H1 (cell line): ENCODE results near the gene NUBP2. TPM values are rescaled to one million over a fixed set of nuclear protein-coding genes. Genes with fewer than 3 reads are reported as not detected.

Source experiments
- CTCF ChIA-PET: fragments of 300-600 bp; sonication (Branson Sonifier 250); formaldehyde crosslinking; loops from one replicate; lab custom pipeline; 2021; ENCODE audit not compliant: partially characterized antibody; lab: Charles Lee
- POLR2A ChIA-PET: fragments of 300-600 bp; sonication (Branson Sonifier 250); formaldehyde crosslinking; loops from one replicate; lab custom pipeline; 2021; ENCODE audit warnings: inconsistent platforms; ENCODE audit not compliant: partially characterized antibody; lab: Charles Lee
- DNase-seq, 2 experiments: peaks; one replicate each; pipeline versions ENCODE4 v3.0.0 to v3.0.0-alpha.2; 2010 to 2022; ENCODE audit warnings: low spot score in 2 of 2, low read depth in 1 of 2, mixed read lengths in 1 of 2
- FAIRE-seq: peaks from 2 replicates; lab custom pipeline; 2011; peaks lifted over from hg19 to GRCh38; lab: Jason Lieb, UNC
- H2AFZ ChIP-seq: 2 replicates; pipeline ENCODE4 v1.8.1; 2012; ENCODE audit warnings: low read length, inconsistent platforms
- H2AK5ac ChIP-seq: 2 replicates; pipeline ENCODE4 v1.6.1; 2013; ENCODE audit warnings: low read depth, low read length
- H2BK120ac ChIP-seq: replicated peaks from 2 replicates; pipeline ENCODE3; 2013; ENCODE audit warnings: low read depth, low read length, inconsistent platforms
- H2BK12ac ChIP-seq: 2 replicates; pipeline ENCODE4 v1.6.1; 2013; ENCODE audit warnings: low read depth, low read length
- H2BK15ac ChIP-seq: 2 replicates; pipeline ENCODE4 v1.6.1; 2013; ENCODE audit warnings: low read length
- H2BK20ac ChIP-seq: 2 replicates; pipeline ENCODE4 v1.6.1; 2013; ENCODE audit warnings: low read length
- H2BK5ac ChIP-seq: 2 replicates; pipeline ENCODE4 v1.6.1; 2013; ENCODE audit warnings: low read depth, low read length
- H3K14ac ChIP-seq: 2 replicates; pipeline ENCODE4 v1.6.1; 2013; ENCODE audit warnings: inconsistent platforms; ENCODE audit not compliant: insufficient read length
- H3K18ac ChIP-seq: 2 replicates; pipeline ENCODE4 v1.6.1; 2013; ENCODE audit warnings: low read length; ENCODE audit errors: extremely low read depth
- H3K23ac ChIP-seq: 2 replicates; pipeline ENCODE4 v1.6.1; 2013; ENCODE audit warnings: inconsistent platforms; ENCODE audit not compliant: insufficient read length
- H3K23me2 ChIP-seq: 2 replicates; pipeline ENCODE4 v1.6.1; 2013; ENCODE audit warnings: low read depth, low read length
- H3K27ac ChIP-seq: 2 replicates; pipeline ENCODE4 v1.6.1; 2011; ENCODE audit warnings: low read depth, low read length, inconsistent platforms
- H3K27me3 ChIP-seq, 4 experiments: replicated peaks in 1 of 4; 1 replicate in 1 of 4; 2 replicates in 3 of 4; pipeline versions ENCODE4 v1.6.1 to v1.8.1; 2011 to 2013; ENCODE audit warnings: low read length in 3 of 4, mild to moderate bottlenecking in 3 of 4, inconsistent platforms in 2 of 4, mixed read lengths in 2 of 4, moderate library complexity in 1 of 4; ENCODE audit not compliant: control insufficient read depth in 3 of 4, insufficient read depth in 3 of 4; ENCODE audit errors: extremely low read depth in 1 of 4
- H3K36me3 ChIP-seq, 4 experiments: 2 replicates each; pipeline versions ENCODE4 v1.6.1 to v1.8.1; 2011 to 2013; ENCODE audit warnings: mild to moderate bottlenecking in 4 of 4, low read length in 3 of 4, moderate library complexity in 2 of 4, control low read depth in 1 of 4, inconsistent platforms in 1 of 4; ENCODE audit not compliant: insufficient read depth in 4 of 4, control insufficient read depth in 2 of 4
- H3K4ac ChIP-seq: replicated peaks from 2 replicates; pipeline ENCODE3; 2013; ENCODE audit warnings: low read length, low read depth, mixed read lengths, inconsistent platforms; ENCODE audit not compliant: insufficient read length
- H3K4me1 ChIP-seq, 4 experiments: replicated peaks in 1 of 4; 1 replicate in 1 of 4; 2 replicates in 3 of 4; pipeline versions ENCODE4 v1.6.1 to v1.8.1; 2011 to 2013; ENCODE audit warnings: low read length in 3 of 4, inconsistent platforms in 2 of 4, mixed read lengths in 1 of 4; ENCODE audit not compliant: insufficient read depth in 4 of 4, control insufficient read depth in 3 of 4
- H3K4me2 ChIP-seq, 2 experiments: 2 replicates each; pipeline versions ENCODE4 v1.6.1 to v1.8.1; 2011 to 2013; ENCODE audit warnings: low read depth in 2 of 2, low read length in 2 of 2, control low read depth in 1 of 2, inconsistent platforms in 1 of 2, mild to moderate bottlenecking in 1 of 2; ENCODE audit not compliant: insufficient read depth in 1 of 2
- H3K4me3 ChIP-seq, 4 experiments: fragments of 200-600, 300-600 bp in 1 of 4; sonication (generic), shearing (Covaris generic), sonication (Bioruptor Twin) in 1 of 4; 2 replicates each; pipeline versions ENCODE4 v1.5.1 to v1.8.1; 2011 to 2016; ENCODE audit warnings: low read length in 4 of 4, low read depth in 3 of 4, control low read depth in 2 of 4, inconsistent platforms in 2 of 4, mild to moderate bottlenecking in 2 of 4, mixed read lengths in 1 of 4, moderate library complexity in 1 of 4; ENCODE audit not compliant: insufficient read depth in 2 of 4; ENCODE audit errors: extremely low read depth in 1 of 4
- H3K56ac ChIP-seq: replicated peaks from 2 replicates; pipeline ENCODE3; 2013; ENCODE audit warnings: low read depth, mild to moderate bottlenecking, mixed read lengths, low read length, inconsistent platforms; ENCODE audit not compliant: insufficient read length
- H3K79me1 ChIP-seq: 2 replicates; pipeline ENCODE4 v1.6.1; 2013; ENCODE audit warnings: low read depth, low read length, control low read depth
- H3K79me2 ChIP-seq, 2 experiments: 2 replicates each; pipeline versions ENCODE4 v1.6.1 to v1.8.1; 2012 to 2013; ENCODE audit warnings: low read length in 2 of 2, mild to moderate bottlenecking in 2 of 2, inconsistent platforms in 1 of 2; ENCODE audit not compliant: insufficient read depth in 2 of 2, control insufficient read depth in 1 of 2
- H3K9ac ChIP-seq, 4 experiments: replicated peaks in 1 of 4; 1 replicate in 1 of 4; 2 replicates in 3 of 4; pipeline versions ENCODE4 v1.6.1 to v1.8.1; 2011 to 2013; ENCODE audit warnings: low read depth in 3 of 4, low read length in 3 of 4, control low read depth in 2 of 4, mild to moderate bottlenecking in 2 of 4, moderate library complexity in 2 of 4, inconsistent platforms in 1 of 4; ENCODE audit errors: extremely low read depth in 1 of 4
- H3K9me3 ChIP-seq, 2 experiments: 2 replicates each; pipeline versions ENCODE4 v1.6.1 to v1.8.1; 2012 to 2013; ENCODE audit warnings: mild to moderate bottlenecking in 2 of 2, moderate library complexity in 2 of 2, control low read depth in 1 of 2, inconsistent platforms in 1 of 2, low read depth in 1 of 2, low read length in 1 of 2, mixed read lengths in 1 of 2; ENCODE audit not compliant: insufficient read depth in 2 of 2
- H4K20me1 ChIP-seq, 2 experiments: replicated peaks in 1 of 2; 2 replicates each; pipeline versions ENCODE3 to v1.8.1; 2011 to 2013; ENCODE audit warnings: inconsistent platforms in 2 of 2, low read length in 2 of 2, mild to moderate bottlenecking in 1 of 2; ENCODE audit not compliant: insufficient read depth in 2 of 2, control insufficient read depth in 1 of 2
- H4K5ac ChIP-seq: 2 replicates; pipeline ENCODE4 v1.6.1; 2013; ENCODE audit warnings: low read length, low read depth, mixed read lengths, inconsistent platforms; ENCODE audit not compliant: insufficient read length
- H4K8ac ChIP-seq: 2 replicates; pipeline ENCODE4 v1.8.0; 2013; ENCODE audit warnings: mild to moderate bottlenecking, moderate library complexity, low read length, inconsistent platforms; ENCODE audit not compliant: insufficient read depth; ENCODE audit errors: extremely low read depth
- H4K91ac ChIP-seq: replicated peaks from 2 replicates; pipeline ENCODE3; 2013; ENCODE audit warnings: low read length, mixed read lengths, inconsistent platforms; ENCODE audit not compliant: insufficient read length
- CHD2 ChIP-seq: IDR thresholded peaks from 2 replicates; pipeline ENCODE4 v1.6.1; 2012; ENCODE audit warnings: low read length, improper control_type of control experiment
- RBBP5 ChIP-seq: IDR thresholded peaks from 2 replicates; pipeline ENCODE4 v1.7.1; 2012; ENCODE audit warnings: low read depth, mild to moderate bottlenecking, inconsistent platforms, low read length, moderate library complexity, borderline replicate concordance
- WGBS, 2 experiments: shearing (Covaris generic) in 1 of 2; methylation state at CpG; one replicate each; pipeline versions ENCODE4 v1.1.6 to v1.1.7; 2013 to 2015; ENCODE audit warnings: low lambda C conversion rate in 2 of 2, mixed read lengths in 2 of 2, inconsistent platforms in 1 of 2, low coverage in 1 of 2, missing lambda C conversion rate in 1 of 2; ENCODE audit not compliant: insufficient replicate concordance in 2 of 2, insufficient coverage in 1 of 2, insufficient read length in 1 of 2; ENCODE audit errors: extremely low coverage in 1 of 2, missing lambda C conversion rate in 1 of 2; 5-methylcytosine and 5-hydroxymethylcytosine counted together
- microRNA-seq, 2 experiments: library from miRNA; unstranded; fragments of <30 nt; microRNA quantifications; one replicate each; pipeline versions ENCODE4 to v1.2.0, GENCODE V29; 2016 to 2020; ENCODE audit warnings: borderline microRNAs expressed in 2 of 2, borderline number of aligned reads in 2 of 2, borderline replicate concordance in 1 of 2
- polyA plus RNA-seq, 7 experiments: library from polyadenylated mRNA; depleted of rRNA in 3 of 7; stranded (reverse) in 5 of 7; unstranded in 2 of 7; fragments of >200 nt in 5 of 7; fragments of 200-250 nt in 2 of 7; gene quantifications; 1 replicate in 5 of 7; 2 replicates in 1 of 7; 4 replicates in 1 of 7; pipeline versions ENCODE4 v1.2.1 to v1.2.3, GENCODE V29; 2011 to 2013; ENCODE audit warnings: missing spikeins in 2 of 7, mixed read lengths in 2 of 7
- small RNA-seq: library from polyadenylated mRNA; stranded (forward); fragments of <200 nt; extraction: miRNeasy Mini kit (QIAGEN cat#:217004); gene quantifications from one replicate; pipeline ENCODE3, GENCODE V24; 2013; ENCODE audit not compliant: insufficient read depth
- total RNA-seq: library from RNA; stranded (reverse); fragmentation: NEBNext Ultra II Directional; extraction: Animal tissue kit (Norgen Biotek cat#: 25700); gene quantifications from 2 replicates; pipeline ENCODE4 v1.2.1, GENCODE V29; 2021

Gene NUBP2
- total and polyA plus RNA-seq, 2 of the 8 experiments (the other 6 are each of a cell fraction or from before 2014, with no cell fraction given): 70.3 to 96.9 TPM

- H3K14ac ChIP-seq: no peak overlapping the region
- no peak overlapping the region for H2AFZ ChIP-seq
- ChIA-PET POLR2A (no interaction called here), CTCF (interaction anchor here (0.9 kb wide), 1 partner anchor 46 kb away, joined by 3 read pairs; no protein-coding TSS in a partner anchor)
- H4K91ac ChIP-seq: no peak overlapping the region
- 81% methylated on average over 5 of the region's 5 CpGs; no CpG with 5 or more reads in 1 of the 2 experiments for WGBS, 2 experiments
- peaks cover 0 to 2% of the 10 kb centered on the region in 2 experiments for H4K20me1 ChIP-seq
- no peak overlapping the region for H2BK15ac ChIP-seq
- TF ChIP-seq CHD2 (no peak), RBBP5 (no peak)
- FAIRE-seq (no peak), DNase-seq (no peak)
- H3K4ac ChIP-seq: no peak overlapping the region
- no peak overlapping the region for H3K23ac ChIP-seq
- H2BK120ac ChIP-seq: no peak overlapping the region
- no peak overlapping the region for H3K27ac ChIP-seq
- H3K79me2 ChIP-seq: peaks cover 0 to 3% of the 10 kb centered on the region in 2 experiments; a peak in 1 of 4 replicates
- no peak overlapping the region for H3K56ac ChIP-seq
- no peak overlapping the region for H4K5ac ChIP-seq
- H2AK5ac ChIP-seq: no peak overlapping the region
- no peak overlapping the region for H4K8ac ChIP-seq
- no peaks in the 10 kb centered on the region; the same call in 1 of the 2 replicates for H3K79me1 ChIP-seq
- no peak overlapping the region for H2BK5ac ChIP-seq
- no peak overlapping the region for H3K4me2 ChIP-seq
- H3K36me3 ChIP-seq: no peaks in the 10 kb centered on the region
- no peak overlapping the region for H3K9ac ChIP-seq
- no peak overlapping the region for H3K18ac ChIP-seq
- no peaks in the 10 kb centered on the region for H3K9me3 ChIP-seq
- H3K4me3 ChIP-seq: no peak overlapping the region
- no peaks in the 10 kb centered on the region for H3K23me2 ChIP-seq
- no peak overlapping the region for H2BK12ac ChIP-seq
- no peaks in the 10 kb centered on the region for H3K27me3 ChIP-seq
- no peak overlapping the region for H2BK20ac ChIP-seq
- no peaks in the 10 kb centered on the region for H3K4me1 ChIP-seq
These were observed 51.3 kb downstream of the NUBP2 start for GRCh38 chr16:1834096-1834495.

Small RNAs within 50 kb of the gene (microRNA-seq; reads per million reads assigned to microRNA genes)
- gene MIR3177: 1.8 to 2.3 reads per million in 2 experiments

Small RNAs within 50 kb of the gene (small RNA-seq; reads per million reads assigned to genes)
- gene MIR3177: 19.0 reads per million, percentile 91 among the genes with 10 or more reads in this experiment

Other genes with a start within 250 kb of the NUBP2 start
- not detected in 2 replicates for gene TMEM204, start 249.3 kb upstream of the NUBP2 start, total RNA-seq
- 0.03 TPM in 1 of 2 replicates, not detected in the other for gene TMEM204, start 249.3 kb upstream of the NUBP2 start, polyA plus RNA-seq (2011; rRNA removed)
- gene IFT140, start 170.9 kb upstream of the NUBP2 start, total RNA-seq: 20.6 and 20.9 TPM in 2 replicates
- 9.7 and 16.1 TPM in 2 replicates for gene IFT140, start 170.9 kb upstream of the NUBP2 start, polyA plus RNA-seq (2011; rRNA removed)
- 23.2 and 26.2 TPM in 2 replicates for gene CRAMP1, start 170.6 kb upstream of the NUBP2 start, total RNA-seq
- 19.2 and 31.0 TPM in 2 replicates for gene CRAMP1, start 170.6 kb upstream of the NUBP2 start, polyA plus RNA-seq (2011; rRNA removed)
- 197 and 199 TPM in 2 replicates for gene JPT2, start 104.7 kb upstream of the NUBP2 start, total RNA-seq
- gene JPT2, start 104.7 kb upstream of the NUBP2 start, polyA plus RNA-seq (2011; rRNA removed): 67.6 and 70.8 TPM in 2 replicates
- 41.4 and 43.4 TPM in 2 replicates for gene MAPK8IP3, start 76.8 kb upstream of the NUBP2 start, total RNA-seq
- gene MAPK8IP3, start 76.8 kb upstream of the NUBP2 start, polyA plus RNA-seq (2011; rRNA removed): 16.9 and 27.9 TPM in 2 replicates
- gene NME3, start 11.4 kb upstream of the NUBP2 start, total RNA-seq: 70.9 and 72.5 TPM in 2 replicates
- 163 and 214 TPM in 2 replicates for gene NME3, start 11.4 kb upstream of the NUBP2 start, polyA plus RNA-seq (2011; rRNA removed)
- 19.3 and 19.7 TPM in 2 replicates for gene EME2, start 10.2 kb upstream of the NUBP2 start, total RNA-seq
- 13.1 and 17.0 TPM in 2 replicates for gene EME2, start 10.2 kb upstream of the NUBP2 start, polyA plus RNA-seq (2011; rRNA removed)
- 252 and 267 TPM in 2 replicates for gene MRPS34, start 9.8 kb upstream of the NUBP2 start, total RNA-seq
- gene MRPS34, start 9.8 kb upstream of the NUBP2 start, polyA plus RNA-seq (2011; rRNA removed): 168 and 250 TPM in 2 replicates
- 22.5 and 25.3 TPM in 2 replicates for gene SPSB3, start 389 bp upstream of the NUBP2 start, total RNA-seq
- 37.8 and 60.1 TPM in 2 replicates for gene SPSB3, start 389 bp upstream of the NUBP2 start, polyA plus RNA-seq (2011; rRNA removed)
- gene IGFALS, start 10.7 kb downstream of the NUBP2 start, total RNA-seq: not detected in 2 replicates
- gene IGFALS, start 10.7 kb downstream of the NUBP2 start, polyA plus RNA-seq (2011; rRNA removed): 0.03 TPM in 1 of 2 replicates, not detected in the other
- gene HAGH, start 43.9 kb downstream of the NUBP2 start, total RNA-seq: 28.7 and 34.4 TPM in 2 replicates
- gene HAGH, start 43.9 kb downstream of the NUBP2 start, polyA plus RNA-seq (2011; rRNA removed): 40.6 and 65.3 TPM in 2 replicates
- 20.4 and 20.5 TPM in 2 replicates for gene FAHD1, start 44.2 kb downstream of the NUBP2 start, total RNA-seq
- gene FAHD1, start 44.2 kb downstream of the NUBP2 start, polyA plus RNA-seq (2011; rRNA removed): 31.9 and 47.2 TPM in 2 replicates
- 0.99 and 1.1 TPM in 2 replicates for gene MEIOB, start 89.2 kb downstream of the NUBP2 start, total RNA-seq
- 0.60 and 0.63 TPM in 2 replicates for gene MEIOB, start 89.2 kb downstream of the NUBP2 start, polyA plus RNA-seq (2011; rRNA removed)
- 0.39 TPM in 1 of 2 replicates, not detected in the other for gene HS3ST6, start 135.5 kb downstream of the NUBP2 start, total RNA-seq
- gene HS3ST6, start 135.5 kb downstream of the NUBP2 start, polyA plus RNA-seq (2011; rRNA removed): 0.36 and 0.63 TPM in 2 replicates
- 28.2 and 34.1 TPM in 2 replicates for gene MSRB1, start 160.2 kb downstream of the NUBP2 start, total RNA-seq
- gene MSRB1, start 160.2 kb downstream of the NUBP2 start, polyA plus RNA-seq (2011; rRNA removed): 51.4 and 53.8 TPM in 2 replicates
- 0.19 and 0.39 TPM in 2 replicates for gene RPL3L, start 171.7 kb downstream of the NUBP2 start, total RNA-seq
- gene RPL3L, start 171.7 kb downstream of the NUBP2 start, polyA plus RNA-seq (2011; rRNA removed): 0.08 and 0.24 TPM in 2 replicates
- 183 and 197 TPM in 2 replicates for gene NDUFB10, start 176.6 kb downstream of the NUBP2 start, total RNA-seq
- gene NDUFB10, start 176.6 kb downstream of the NUBP2 start, polyA plus RNA-seq (2011; rRNA removed): 194 and 243 TPM in 2 replicates
- 3,974 and 4,042 TPM in 2 replicates for gene RPS2, start 181.9 kb downstream of the NUBP2 start, total RNA-seq
- gene RPS2, start 181.9 kb downstream of the NUBP2 start, polyA plus RNA-seq (2011; rRNA removed): 16,783 and 22,970 TPM in 2 replicates
- not detected in 2 replicates for gene RNF151, start 183.9 kb downstream of the NUBP2 start, total RNA-seq
- 0.17 TPM in 1 of 2 replicates, not detected in the other for gene RNF151, start 183.9 kb downstream of the NUBP2 start, polyA plus RNA-seq (2011; rRNA removed)
- 65.8 and 66.8 TPM in 2 replicates for gene TBL3, start 189.1 kb downstream of the NUBP2 start, total RNA-seq
- gene TBL3, start 189.1 kb downstream of the NUBP2 start, polyA plus RNA-seq (2011; rRNA removed): 137 and 159 TPM in 2 replicates
- 2.5 and 3.3 TPM in 2 replicates for gene NOXO1, start 198.5 kb downstream of the NUBP2 start, total RNA-seq
- gene NOXO1, start 198.5 kb downstream of the NUBP2 start, polyA plus RNA-seq (2011; rRNA removed): 1.3 and 2.6 TPM in 2 replicates
- 37.9 and 45.4 TPM in 2 replicates for gene GFER, start 201.2 kb downstream of the NUBP2 start, total RNA-seq
- 17.7 and 29.1 TPM in 2 replicates for gene GFER, start 201.2 kb downstream of the NUBP2 start, polyA plus RNA-seq (2011; rRNA removed)
- 36.2 and 38.8 TPM in 2 replicates for gene SYNGR3, start 207.0 kb downstream of the NUBP2 start, total RNA-seq
- gene SYNGR3, start 207.0 kb downstream of the NUBP2 start, polyA plus RNA-seq (2011; rRNA removed): 49.9 and 72.3 TPM in 2 replicates
- 47.6 and 51.7 TPM in 2 replicates for gene ZNF598, start 226.9 kb downstream of the NUBP2 start, total RNA-seq
- gene ZNF598, start 226.9 kb downstream of the NUBP2 start, polyA plus RNA-seq (2011; rRNA removed): 29.3 and 43.0 TPM in 2 replicates
- gene NPW, start 236.8 kb downstream of the NUBP2 start, total RNA-seq: 8.1 and 10.3 TPM in 2 replicates
- 4.0 and 7.8 TPM in 2 replicates for gene NPW, start 236.8 kb downstream of the NUBP2 start, polyA plus RNA-seq (2011; rRNA removed)
- 19.3 and 19.6 TPM in 2 replicates for gene NHERF2, start 243.9 kb downstream of the NUBP2 start, total RNA-seq
- 13.9 and 22.4 TPM in 2 replicates for gene NHERF2, start 243.9 kb downstream of the NUBP2 start, polyA plus RNA-seq (2011; rRNA removed)